H9 (cell line): ENCODE data around the gene CCDC127. TPM values are rescaled to one million over a fixed set of nuclear protein-coding genes. Genes with fewer than 3 reads are reported as not detected.
"Not testable (repeated sequence)": the region's sequence is repeated elsewhere in the genome, so short reads cannot be mapped to it uniquely, and the experiment has no call there.

Experiments used
- DNase-seq: peaks from one replicate; pipeline ENCODE4 v3.0.0-alpha.2; 2017
- H2AFZ ChIP-seq: one replicate; pipeline ENCODE4 v1.6.1; 2013; ENCODE audit warnings: mild to moderate bottlenecking, low read length, control low read depth, moderate library complexity
- H2AK5ac ChIP-seq: 2 replicates; pipeline ENCODE4 v1.6.1; 2013; ENCODE audit warnings: low read length, control low read depth, mixed read lengths; ENCODE audit not compliant: insufficient read length
- H2BK120ac ChIP-seq: one replicate; pipeline ENCODE4 v1.6.1; 2013; ENCODE audit warnings: low read depth, mild to moderate bottlenecking, low read length, control low read depth, inconsistent platforms; ENCODE audit not compliant: poor library complexity, severe bottlenecking
- H2BK12ac ChIP-seq: 2 replicates; pipeline ENCODE4 v1.6.1; 2013; ENCODE audit warnings: low read length, control low read depth, mixed read lengths, low read depth; ENCODE audit not compliant: insufficient read length
- H2BK15ac ChIP-seq: 2 replicates; pipeline ENCODE4 v1.6.1; 2013; ENCODE audit warnings: low read depth, low read length, control low read depth
- H2BK20ac ChIP-seq: one replicate; pipeline ENCODE4 v1.6.1; 2013; ENCODE audit warnings: low read depth, mild to moderate bottlenecking, low read length, control low read depth, inconsistent platforms; ENCODE audit not compliant: poor library complexity, severe bottlenecking
- H2BK5ac ChIP-seq: 2 replicates; pipeline ENCODE4 v1.6.1; 2013; ENCODE audit warnings: low read length, control low read depth, mixed read lengths; ENCODE audit not compliant: insufficient read length
- H3K14ac ChIP-seq: 2 replicates; pipeline ENCODE4 v1.6.1; 2013; ENCODE audit warnings: low read length, control low read depth; ENCODE audit not compliant: insufficient read depth
- H3K18ac ChIP-seq: 2 replicates; pipeline ENCODE4 v1.6.1; 2013; ENCODE audit warnings: low read depth, mild to moderate bottlenecking, mixed read lengths, low read length, control low read depth; ENCODE audit not compliant: insufficient read length
- H3K23ac ChIP-seq: 2 replicates; pipeline ENCODE4 v1.6.1; 2013; ENCODE audit warnings: low read length, control low read depth, mixed read lengths, low read depth; ENCODE audit not compliant: insufficient read length
- H3K23me2 ChIP-seq: 2 replicates; pipeline ENCODE4 v1.6.1; 2013; ENCODE audit warnings: low read depth, mild to moderate bottlenecking, mixed read lengths, low read length, control low read depth; ENCODE audit not compliant: insufficient read length, poor library complexity, severe bottlenecking
- H3K27ac ChIP-seq: 2 replicates; pipeline ENCODE4 v1.5.1; 2013; ENCODE audit warnings: low read length, control low read depth, mixed read lengths, low read depth; ENCODE audit not compliant: insufficient read length
- H3K27me3 ChIP-seq: 2 replicates; pipeline ENCODE4 v1.6.1; 2013; ENCODE audit warnings: low read length, control low read depth, inconsistent platforms; ENCODE audit not compliant: insufficient read depth
- H3K4ac ChIP-seq: 2 replicates; pipeline ENCODE4 v1.6.1; 2013; ENCODE audit warnings: low read depth, mild to moderate bottlenecking, control low read depth, inconsistent platforms, low read length, moderate library complexity
- H3K4me1 ChIP-seq: 2 replicates; pipeline ENCODE4 v1.6.1; 2013; ENCODE audit warnings: low read length, control low read depth, inconsistent platforms; ENCODE audit not compliant: insufficient read depth
- H3K4me2 ChIP-seq: 2 replicates; pipeline ENCODE4 v1.6.1; 2013; ENCODE audit warnings: low read length, control low read depth, mixed read lengths; ENCODE audit not compliant: insufficient read length, insufficient read depth
- H3K56ac ChIP-seq: 2 replicates; pipeline ENCODE4 v1.6.1; 2013; ENCODE audit warnings: low read depth, mild to moderate bottlenecking, mixed read lengths, low read length, control low read depth; ENCODE audit not compliant: insufficient read length
- H3K79me1 ChIP-seq: 2 replicates; pipeline ENCODE4 v1.6.1; 2013; ENCODE audit warnings: low read depth, mild to moderate bottlenecking, moderate library complexity, low read length, control low read depth, inconsistent platforms; ENCODE audit not compliant: insufficient read depth, poor library complexity, severe bottlenecking
- H3K79me2 ChIP-seq: 2 replicates; pipeline ENCODE4 v1.6.1; 2013; ENCODE audit warnings: low read length, control low read depth, inconsistent platforms; ENCODE audit not compliant: insufficient read depth
- H3K9ac ChIP-seq: 2 replicates; pipeline ENCODE4 v1.6.1; 2013; ENCODE audit warnings: low read length, control low read depth, mixed read lengths; ENCODE audit not compliant: insufficient read length; ENCODE audit errors: extremely low read depth
- H3K9me3 ChIP-seq: one replicate; pipeline ENCODE4 v1.6.1; 2013; ENCODE audit warnings: low read depth, low read length, inconsistent platforms; ENCODE audit not compliant: control insufficient read depth
- H3T11ph ChIP-seq: one replicate; pipeline ENCODE4 v1.6.1; 2013; ENCODE audit warnings: mild to moderate bottlenecking, low read length, control low read depth, inconsistent platforms
- H4K20me1 ChIP-seq: one replicate; pipeline ENCODE4 v1.6.1; 2013; ENCODE audit not compliant: control insufficient read depth, insufficient read length, insufficient read depth
- H4K5ac ChIP-seq: 2 replicates; pipeline ENCODE4 v1.6.1; 2013; ENCODE audit warnings: low read depth, mild to moderate bottlenecking, mixed read lengths, low read length, control low read depth; ENCODE audit not compliant: insufficient read length
- H4K8ac ChIP-seq: replicated peaks from 2 replicates; pipeline ENCODE4 v1.6.1; 2013; ENCODE audit warnings: low read length, control low read depth, mixed read lengths, low read depth; ENCODE audit not compliant: insufficient read length
- H4K91ac ChIP-seq: 2 replicates; pipeline ENCODE4 v1.6.1; 2013; ENCODE audit warnings: low read depth, mild to moderate bottlenecking, moderate library complexity, mixed read lengths, low read length, control low read depth; ENCODE audit not compliant: insufficient read length
- H3K27ac Mint-ChIP-seq, 3 experiments: 2 replicates in 2 of 3; 3 replicates in 1 of 3; pipeline ENCODE4 v1.8.0; 2020 to 2021; ENCODE audit warnings: mixed read lengths in 3 of 3, mild to moderate bottlenecking in 1 of 3, moderate library complexity in 1 of 3
- H3K27me3 Mint-ChIP-seq: 2 replicates; pipeline ENCODE4 v1.8.0; 2021; ENCODE audit warnings: low read depth, mild to moderate bottlenecking, moderate library complexity, mixed read lengths
- H3K36me3 Mint-ChIP-seq, 3 experiments: 2 replicates in 2 of 3; 3 replicates in 1 of 3; pipeline ENCODE4 v1.8.0; 2020 to 2021; ENCODE audit warnings: low read depth in 3 of 3, mixed read lengths in 3 of 3; ENCODE audit not compliant: insufficient read depth in 1 of 3
- H3K4me1 Mint-ChIP-seq, 2 experiments: 2 replicates each; pipeline ENCODE4 v1.8.0; 2020; ENCODE audit warnings: mixed read lengths in 2 of 2
- H3K4me3 Mint-ChIP-seq, 2 experiments: 2 replicates in 1 of 2; 3 replicates in 1 of 2; pipeline ENCODE4 v1.8.0; 2020 to 2021; ENCODE audit warnings: mild to moderate bottlenecking in 2 of 2, mixed read lengths in 2 of 2, moderate library complexity in 1 of 2
- H3K9me3 Mint-ChIP-seq, 2 experiments: 2 replicates in 1 of 2; 3 replicates in 1 of 2; pipeline ENCODE4 v1.8.0; 2020; ENCODE audit warnings: mild to moderate bottlenecking in 2 of 2, mixed read lengths in 2 of 2, moderate library complexity in 1 of 2
- WGBS: extraction: QIAGEN DNeasy Blood & Tissue Kit; methylation state at CpG from one replicate; pipeline ENCODE4 v1.1.7; 2013; ENCODE audit warnings: missing lambda C conversion rate, low lambda C conversion rate, mixed read lengths; ENCODE audit not compliant: insufficient read length; ENCODE audit errors: extremely low coverage; 5-methylcytosine and 5-hydroxymethylcytosine counted together
- total RNA-seq: library from RNA; stranded (reverse); gene quantifications from 2 replicates; pipeline ENCODE4 v1.2.1, GENCODE V29; 2021
- TF ChIP-seq, protein P1 (sequence below): fragments of 200-600 bp; sonication (generic); conservative IDR thresholded peaks from 3 replicates; pipeline ENCODE4 v1.8.0; 2021; ENCODE audit warnings: antibody characterized with exemption, mild to moderate bottlenecking

The CCDC127 gene
- total RNA-seq, 1 experiment from 2014 or later, result 9.0 TPM

DNA sequence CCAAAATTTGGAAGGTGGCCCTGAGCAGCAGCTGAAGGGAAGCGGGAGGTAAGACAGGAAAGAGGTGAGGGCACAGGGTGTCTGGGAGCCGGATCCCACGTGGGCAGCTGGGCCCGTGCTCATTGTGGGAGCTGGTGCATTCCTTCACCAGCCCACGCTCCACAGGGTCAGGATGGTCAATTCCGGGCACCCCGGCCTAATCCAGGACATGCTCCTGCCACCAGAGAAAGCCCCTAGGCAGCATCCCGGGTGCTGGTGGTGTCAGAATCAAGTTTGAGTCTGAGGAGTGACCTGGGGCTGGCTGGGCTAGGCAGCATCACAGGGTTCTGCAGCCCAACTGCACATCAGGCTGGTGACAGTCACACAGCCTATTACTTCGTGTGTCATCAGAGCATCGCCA, 46.4 kb upstream of the CCDC127 start:
- Mint-ChIP-seq H3K9me3 (peaks cover 4 to 7% of the 10 kb centered on the region in 2 experiments), H3K4me3 (no peak overlapping the region), H3K4me1 (no peaks in the 10 kb centered on the region), H3K36me3 (peaks cover 15 to 28% (median 24%) of the 10 kb centered on the region in 3 experiments), H3K27ac (no peak overlapping the region), H3K27me3 (peaks cover 2% of the 10 kb centered on the region; the same call in 1 of the 2 replicates)
- Histone ChIP-seq H4K20me1 (no peaks in the 10 kb centered on the region), H3K79me1 (no peaks in the 10 kb centered on the region), H2BK12ac (no peak overlapping the region), H3K4me2 (no peak overlapping the region), H2BK20ac (no peak overlapping the region), H3K9ac (no peak overlapping the region), H3K18ac (no peak overlapping the region), H3K9me3 (no peaks in the 10 kb centered on the region), H3K79me2 (no peaks in the 10 kb centered on the region), H3T11ph (no peak overlapping the region), H4K91ac (no peak overlapping the region), H4K8ac (no peak overlapping the region), H2AK5ac (no peak overlapping the region), H2BK120ac (no peak overlapping the region), H3K27me3 (no peaks in the 10 kb centered on the region), H3K4me1 (no peaks in the 10 kb centered on the region), H2BK15ac (no peak overlapping the region), H2AFZ (no peak overlapping the region), H3K23me2 (no peaks in the 10 kb centered on the region), H3K14ac (no peak overlapping the region), H3K27ac (no peak overlapping the region), H3K56ac (no peak overlapping the region), H2BK5ac (no peak overlapping the region), H4K5ac (no peak overlapping the region), H3K23ac (no peak overlapping the region), H3K4ac (no peak overlapping the region)
- no CpG with 5 or more reads among the region's 10 CpGs for WGBS
- TF ChIP-seq, protein P1, sequence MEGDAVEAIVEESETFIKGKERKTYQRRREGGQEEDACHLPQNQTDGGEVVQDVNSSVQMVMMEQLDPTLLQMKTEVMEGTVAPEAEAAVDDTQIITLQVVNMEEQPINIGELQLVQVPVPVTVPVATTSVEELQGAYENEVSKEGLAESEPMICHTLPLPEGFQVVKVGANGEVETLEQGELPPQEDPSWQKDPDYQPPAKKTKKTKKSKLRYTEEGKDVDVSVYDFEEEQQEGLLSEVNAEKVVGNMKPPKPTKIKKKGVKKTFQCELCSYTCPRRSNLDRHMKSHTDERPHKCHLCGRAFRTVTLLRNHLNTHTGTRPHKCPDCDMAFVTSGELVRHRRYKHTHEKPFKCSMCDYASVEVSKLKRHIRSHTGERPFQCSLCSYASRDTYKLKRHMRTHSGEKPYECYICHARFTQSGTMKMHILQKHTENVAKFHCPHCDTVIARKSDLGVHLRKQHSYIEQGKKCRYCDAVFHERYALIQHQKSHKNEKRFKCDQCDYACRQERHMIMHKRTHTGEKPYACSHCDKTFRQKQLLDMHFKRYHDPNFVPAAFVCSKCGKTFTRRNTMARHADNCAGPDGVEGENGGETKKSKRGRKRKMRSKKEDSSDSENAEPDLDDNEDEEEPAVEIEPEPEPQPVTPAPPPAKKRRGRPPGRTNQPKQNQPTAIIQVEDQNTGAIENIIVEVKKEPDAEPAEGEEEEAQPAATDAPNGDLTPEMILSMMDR, result no peak
- no peak for DNase-seq

DNA sequence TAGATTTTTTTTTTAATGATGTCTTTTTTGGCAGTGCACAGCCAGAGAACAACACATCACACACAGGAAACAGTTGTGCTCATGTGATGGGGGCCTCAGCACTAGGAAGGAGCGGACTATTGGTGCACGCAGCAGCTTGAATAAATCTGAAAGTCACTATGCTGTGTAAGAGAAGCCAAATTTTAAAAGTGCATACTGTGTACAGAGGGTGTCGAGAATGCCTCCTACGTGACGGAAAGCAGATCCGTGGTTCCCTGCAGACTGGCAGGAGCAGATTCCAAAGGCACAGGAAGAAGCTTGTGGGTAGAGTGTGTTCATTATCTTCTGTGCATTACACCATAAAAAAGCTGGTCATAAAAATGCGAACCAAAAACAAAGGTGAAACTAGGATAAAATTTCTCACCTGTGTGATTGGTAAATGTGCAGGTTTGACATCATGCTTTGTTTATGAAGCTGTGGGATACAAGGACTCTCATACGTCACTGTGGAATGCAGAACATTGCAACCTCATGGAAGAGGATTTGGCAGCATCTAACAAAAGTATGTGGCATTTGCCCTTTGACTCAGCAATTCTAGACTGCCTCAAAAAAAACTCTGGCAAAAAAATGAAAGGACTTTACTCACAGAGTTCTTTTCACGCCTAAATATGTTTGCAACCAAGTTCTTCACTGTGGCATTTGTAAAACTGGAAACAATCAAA, 45.5 kb upstream of the CCDC127 start:
- H3K4me2 ChIP-seq, H2BK20ac ChIP-seq, H2AK5ac ChIP-seq, H3K4ac ChIP-seq, H3K4me1 Mint-ChIP-seq, H3K4me3 Mint-ChIP-seq, DNase-seq, H3K79me1 ChIP-seq, H2AFZ ChIP-seq, H3T11ph ChIP-seq, H3K9ac ChIP-seq, H3K27me3 ChIP-seq, H4K91ac ChIP-seq, H4K20me1 ChIP-seq, H3K18ac ChIP-seq, H2BK120ac ChIP-seq, H3K27ac ChIP-seq, H2BK5ac ChIP-seq, H4K5ac ChIP-seq, H2BK12ac ChIP-seq, H3K9me3 ChIP-seq, H3K4me1 ChIP-seq, H3K14ac ChIP-seq, H4K8ac ChIP-seq, H3K79me2 ChIP-seq, H3K23me2 ChIP-seq, H2BK15ac ChIP-seq, H3K56ac ChIP-seq, H3K23ac ChIP-seq, H3K27me3 Mint-ChIP-seq: not testable (repeated sequence)
- WGBS, result no CpG with 5 or more reads among the region's 9 CpGs
- peaks cover 19 to 33% (median 28%) of the 10 kb centered on the region in 3 experiments for H3K36me3 Mint-ChIP-seq
- peaks cover 8 to 15% of the 10 kb centered on the region in 2 experiments for H3K9me3 Mint-ChIP-seq
- H3K27ac Mint-ChIP-seq, result 0 out of 7 replicates have a peak overlapping the region, but pooled peaks of 1 of the 3 experiments have one; percentile 44
